ENCODE measurements around the gene DNAJC1. TPM values are rescaled to one million over a fixed set of nuclear protein-coding genes. Genes with fewer than 3 reads are reported as not detected.

Gene DNAJC1
- total and polyA plus RNA-seq, 11 donors = 9.5 to 68.4 (median 14.1) TPM

DNA sequence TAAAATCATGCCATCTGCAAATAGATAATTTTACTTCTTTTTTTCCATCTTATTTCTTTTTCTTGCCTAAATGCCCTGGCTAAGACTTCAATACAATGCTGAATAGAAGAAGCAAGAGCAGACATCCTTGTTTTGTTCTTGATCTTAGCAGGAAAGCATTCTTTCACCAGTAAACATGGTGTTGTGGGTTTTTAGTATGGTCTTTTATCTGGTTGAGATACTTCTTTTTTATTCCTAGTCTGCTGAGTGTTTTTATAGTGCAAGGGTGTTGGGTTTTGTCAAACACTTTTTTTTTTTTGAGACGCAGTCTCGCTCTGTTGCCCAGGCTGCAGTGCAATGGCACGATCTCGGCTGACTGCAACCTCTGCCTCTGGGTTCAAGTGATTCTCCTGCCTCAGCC lies 232.3 kb downstream of the DNAJC1 start:
- no peak overlapping the region for H3K27ac ChIP-seq
- no peaks in the 10 kb centered on the region for H3K9me3 ChIP-seq
- no peak for DNase-seq
- no peaks in the 10 kb centered on the region for H3K36me3 ChIP-seq
- H3K4me3 ChIP-seq = no peak overlapping the region
- intact Hi-C loops (cut with DNase I) = no loop called here
- no peaks in the 10 kb centered on the region for H3K4me1 ChIP-seq
- 95 to 98% (median 96%) methylated on average over 4 of the region's 4 CpGs for WGBS, 4 donors
- no peaks in the 10 kb centered on the region for H3K27me3 ChIP-seq
- TF ChIP-seq, protein P1, sequence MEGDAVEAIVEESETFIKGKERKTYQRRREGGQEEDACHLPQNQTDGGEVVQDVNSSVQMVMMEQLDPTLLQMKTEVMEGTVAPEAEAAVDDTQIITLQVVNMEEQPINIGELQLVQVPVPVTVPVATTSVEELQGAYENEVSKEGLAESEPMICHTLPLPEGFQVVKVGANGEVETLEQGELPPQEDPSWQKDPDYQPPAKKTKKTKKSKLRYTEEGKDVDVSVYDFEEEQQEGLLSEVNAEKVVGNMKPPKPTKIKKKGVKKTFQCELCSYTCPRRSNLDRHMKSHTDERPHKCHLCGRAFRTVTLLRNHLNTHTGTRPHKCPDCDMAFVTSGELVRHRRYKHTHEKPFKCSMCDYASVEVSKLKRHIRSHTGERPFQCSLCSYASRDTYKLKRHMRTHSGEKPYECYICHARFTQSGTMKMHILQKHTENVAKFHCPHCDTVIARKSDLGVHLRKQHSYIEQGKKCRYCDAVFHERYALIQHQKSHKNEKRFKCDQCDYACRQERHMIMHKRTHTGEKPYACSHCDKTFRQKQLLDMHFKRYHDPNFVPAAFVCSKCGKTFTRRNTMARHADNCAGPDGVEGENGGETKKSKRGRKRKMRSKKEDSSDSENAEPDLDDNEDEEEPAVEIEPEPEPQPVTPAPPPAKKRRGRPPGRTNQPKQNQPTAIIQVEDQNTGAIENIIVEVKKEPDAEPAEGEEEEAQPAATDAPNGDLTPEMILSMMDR (IDR thresholded peaks at IDR 0.05) = no peak
- TF ChIP-seq POLR2A (IDR thresholded peaks at IDR 0.05) = no peak
- ATAC-seq = no peak

DNA sequence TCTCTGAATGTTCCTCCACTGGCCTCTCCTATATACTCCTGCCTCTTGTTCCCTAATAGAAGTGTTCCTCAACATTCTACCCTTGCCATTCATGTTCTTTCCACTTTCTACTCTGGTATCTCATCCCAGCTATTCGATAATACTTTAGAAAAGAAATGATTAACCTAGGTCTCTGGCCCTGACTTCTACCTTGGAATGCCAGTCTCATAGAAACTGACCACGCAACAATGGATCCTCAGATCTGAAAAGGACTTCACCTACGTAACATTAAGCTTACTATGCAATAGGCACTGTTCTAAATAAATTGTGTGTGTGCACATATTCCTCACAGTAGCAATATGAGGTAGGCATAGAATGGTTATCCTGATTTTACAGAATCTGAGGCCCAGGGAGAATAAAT lies 234.5 kb downstream of the DNAJC1 start:
- Histone ChIP-seq H3K9me3 (no peaks in the 10 kb centered on the region), H3K27me3 (no peaks in the 10 kb centered on the region), H3K4me3 (no peak overlapping the region), H3K4me1 (no peaks in the 10 kb centered on the region), H3K36me3 (peaks cover 0 to 9% (median 0%) of the 10 kb centered on the region in 9 donors), H3K27ac (no peak overlapping the region)
- TF ChIP-seq POLR2A (IDR thresholded peaks at IDR 0.05) = no peak
- TF ChIP-seq, protein P1 (IDR thresholded peaks at IDR 0.05) = no peak
- intact Hi-C loops (cut with DNase I) = no loop called here
- no peak for ATAC-seq
- no peak for DNase-seq
- 97 to 99% (median 98%) methylated on average over 3 of the region's 3 CpGs for WGBS, 4 donors

DNA sequence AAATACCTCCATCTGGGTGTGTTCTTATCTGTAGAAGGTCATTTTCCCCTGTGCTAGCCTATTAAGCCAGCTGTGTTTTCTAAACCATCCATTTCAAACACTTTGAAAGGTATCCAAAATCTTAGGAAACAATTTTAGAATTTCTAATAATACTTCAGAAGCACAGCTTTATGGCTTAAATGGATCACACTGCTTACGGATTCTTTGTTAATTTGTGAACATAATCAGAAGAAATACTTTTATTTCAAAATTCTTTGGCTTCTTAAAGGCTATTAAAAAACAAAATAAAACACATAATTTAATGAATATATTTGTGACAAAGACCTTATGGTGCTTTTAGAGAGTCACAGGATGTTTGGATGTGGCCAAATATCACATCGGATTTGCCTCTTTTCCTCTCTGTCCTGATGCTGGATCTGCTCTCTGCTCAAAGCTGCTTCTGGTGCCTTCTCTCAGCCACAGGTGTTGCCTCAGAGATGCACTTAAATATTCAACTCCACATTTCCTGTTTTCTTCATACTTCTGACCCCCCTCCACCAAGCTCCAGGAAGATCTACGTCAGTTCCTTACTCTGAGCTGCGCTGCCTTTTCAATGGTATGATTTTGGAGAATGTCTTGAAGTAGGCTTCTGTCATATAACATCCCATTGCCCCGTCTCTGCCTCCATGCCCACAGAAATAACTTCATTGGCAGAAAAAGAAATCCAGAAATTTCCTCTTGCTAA lies 238.9 kb downstream of the DNAJC1 start:
- Histone ChIP-seq H3K4me1 (no peaks in the 10 kb centered on the region), H3K27ac (no peak overlapping the region), H3K9me3 (no peaks in the 10 kb centered on the region), H3K36me3 (peaks cover 0 to 9% (median 0%) of the 10 kb centered on the region in 9 donors), H3K4me3 (no peak overlapping the region), H3K27me3 (no peaks in the 10 kb centered on the region)
- WGBS, 4 donors = 84 to 87% (median 86%) methylated on average over 5 of the region's 5 CpGs
- TF ChIP-seq, protein P1 (IDR thresholded peaks at IDR 0.05) = no peak
- no peak for TF ChIP-seq POLR2A (IDR thresholded peaks at IDR 0.05)
- intact Hi-C loops (cut with DNase I) = no loop called here
- no peak for DNase-seq
- ATAC-seq = no peak

DNA sequence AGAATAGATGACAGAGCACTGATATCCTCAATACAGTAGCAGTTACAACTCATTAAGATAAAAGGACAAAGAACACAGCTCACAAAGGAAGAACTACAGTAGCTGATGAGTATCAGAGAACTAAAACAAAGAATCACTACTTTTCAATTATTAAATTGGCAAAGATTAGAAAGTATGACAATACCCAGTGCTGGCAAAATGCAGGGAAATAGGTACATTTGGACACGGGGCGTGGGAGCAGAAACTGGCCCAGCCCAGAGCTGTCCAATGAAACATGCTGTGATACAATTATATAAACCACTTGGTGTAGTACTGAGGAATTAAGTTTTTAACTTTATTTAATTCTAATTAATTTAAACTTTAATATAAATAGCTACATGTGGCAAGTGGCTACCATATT lies 243.2 kb downstream of the DNAJC1 start:
- TF ChIP-seq, protein P1 (IDR thresholded peaks at IDR 0.05) = no peak
- TF ChIP-seq POLR2A (IDR thresholded peaks at IDR 0.05) = no peak
- DNase-seq (no peak), ATAC-seq (no peak)
- peaks cover 0 to 10% (median 0%) of the 10 kb centered on the region in 12 donors for H3K4me1 ChIP-seq
- H3K27me3 ChIP-seq = no peaks in the 10 kb centered on the region
- WGBS, 4 donors = 97 to 99% (median 99%) methylated on average over 2 of the region's 2 CpGs
- H3K36me3 ChIP-seq = peaks cover 0 to 28% (median 16%) of the 10 kb centered on the region in 9 donors
- H3K4me3 ChIP-seq = no peak overlapping the region
- intact Hi-C loops (cut with DNase I) = no loop called here
- no peak overlapping the region for H3K27ac ChIP-seq
- H3K9me3 ChIP-seq = no peaks in the 10 kb centered on the region
